K562 (cell line): ENCODE results near the gene TBC1D17. TPM values are rescaled to one million over a fixed set of nuclear protein-coding genes. Genes with fewer than 3 reads are reported as not detected.
A peak's percentile ranks its signal among the peaks of the same experiment; 100 is the strongest.

Experiments used
- ATAC-seq: fragments of 200-7000 bp; cut with Tn5 transposase; 3 replicates; pipeline ENCODE4 v1.9.1; 2020; ENCODE audit warnings: moderate library complexity
- BruUV-seq: library from RNA; stranded (reverse); fragments of 400-500 nt; replicated peaks from 2 replicates; lab custom pipeline; 2021; lab: Mats Ljungman, UMichigan
- CTCF ChIA-PET: fragments of 300-600 bp; formaldehyde crosslinking; extraction: SDS; loops from one replicate; lab custom pipeline; 2021; ENCODE audit warnings: low intra/inter-chr PET ratio; lab: Yijun Ruan, JAX
- POLR2A ChIA-PET: fragments of 300-600, 350-650 bp; sonication (Branson Sonifier 250); formaldehyde crosslinking; extraction: SDS; loops from one replicate; lab custom pipeline; 2021; ENCODE audit warnings: antibody characterized with exemption, inconsistent platforms; lab: Yijun Ruan, JAX
- DNase-seq, 4 experiments: peaks; one replicate each; pipeline versions ENCODE4 v3.0.0 to v3.0.0-alpha.2; 2011 to 2018; ENCODE audit warnings: low spot score in 3 of 4, mixed read lengths in 3 of 4; ENCODE audit errors: extremely low read depth in 1 of 4
- FAIRE-seq: peaks from 2 replicates; lab custom pipeline; 2011; peaks lifted over from hg19 to GRCh38; lab: Jason Lieb, UNC
- H2AFZ ChIP-seq: 2 replicates; pipeline ENCODE4 v1.6.0; 2011; ENCODE audit warnings: low read depth, low read length, control low read depth, inconsistent platforms
- H3K27ac ChIP-seq: fragments of 200-600 bp; 3 replicates; pipeline ENCODE4 v1.8.0; 2011; ENCODE audit warnings: low read depth, mild to moderate bottlenecking, control low read depth, inconsistent platforms, low read length, moderate library complexity, mixed read lengths; ENCODE audit errors: extremely low read depth
- H3K27me3 ChIP-seq, 2 experiments: fragments of 300-600 bp in 1 of 2; 2 replicates in 1 of 2; 3 replicates in 1 of 2; pipeline versions ENCODE4 v1.6.0 to v1.8.0; 2011; ENCODE audit warnings: inconsistent platforms in 2 of 2, low read length in 2 of 2, mild to moderate bottlenecking in 1 of 2, mixed read lengths in 1 of 2, moderate library complexity in 1 of 2; ENCODE audit not compliant: control insufficient read depth in 2 of 2, insufficient read depth in 2 of 2
- H3K36me3 ChIP-seq: fragments of 300-600 bp; 3 replicates; pipeline ENCODE4 v1.8.0; 2011; ENCODE audit warnings: mild to moderate bottlenecking, low read length, inconsistent platforms; ENCODE audit not compliant: control insufficient read depth, insufficient read depth
- H3K4me1 ChIP-seq, 2 experiments: fragments of 200-600 bp in 1 of 2; replicated peaks in 1 of 2; 2 replicates in 1 of 2; 3 replicates in 1 of 2; pipeline versions ENCODE4 v1.5.1 to v1.8.0; 2011; ENCODE audit warnings: inconsistent platforms in 2 of 2, low read length in 2 of 2, mild to moderate bottlenecking in 1 of 2, mixed read lengths in 1 of 2, moderate library complexity in 1 of 2; ENCODE audit not compliant: control insufficient read depth in 2 of 2, insufficient read depth in 2 of 2
- H3K4me2 ChIP-seq: 2 replicates; pipeline ENCODE4 v1.6.1; 2011; ENCODE audit warnings: low read length, control low read depth, inconsistent platforms, mixed read lengths; ENCODE audit not compliant: insufficient read depth
- H3K4me3 ChIP-seq: fragments of 200-600 bp; sonication (generic), shearing (Covaris generic); 2 replicates; pipeline ENCODE4 v1.5.1; 2016; ENCODE audit warnings: control low read depth, inconsistent platforms
- H3K79me2 ChIP-seq: fragments of 200-600 bp; 3 replicates; pipeline ENCODE4 v1.8.0; 2011; ENCODE audit warnings: low read length, inconsistent platforms; ENCODE audit not compliant: control insufficient read depth, insufficient read depth
- H3K9ac ChIP-seq, 2 experiments: 2 replicates each; pipeline versions ENCODE4 v1.6.0 to v1.6.1; 2011; ENCODE audit warnings: low read depth in 2 of 2, low read length in 2 of 2, control low read depth in 1 of 2, inconsistent platforms in 1 of 2, mild to moderate bottlenecking in 1 of 2, mixed read lengths in 1 of 2; ENCODE audit not compliant: insufficient read depth in 1 of 2
- H3K9me1 ChIP-seq: one replicate; pipeline ENCODE4 v1.6.0; 2011; ENCODE audit warnings: inconsistent platforms, mild to moderate bottlenecking, low read length, moderate library complexity; ENCODE audit not compliant: control insufficient read depth, insufficient read depth
- H3K9me3 ChIP-seq: replicated peaks from 2 replicates; pipeline ENCODE4 v1.5.1; 2011; ENCODE audit warnings: low read depth, low read length, inconsistent platforms; ENCODE audit not compliant: control insufficient read depth, insufficient read depth
- H4K20me1 ChIP-seq: replicated peaks from 2 replicates; pipeline ENCODE4 v1.6.1; 2011; ENCODE audit warnings: low read length, inconsistent platforms, mixed read lengths; ENCODE audit not compliant: control insufficient read depth, insufficient read depth
- ATF1 ChIP-seq, 2 experiments: fragments of 450-650 bp in 1 of 2; IDR thresholded peaks; 2 replicates each; pipeline ENCODE4 v1.6.1; 2016; ENCODE audit warnings: missing compliant biosample characterization in 1 of 2, missing genetic modification characterization in 1 of 2
- CREM ChIP-seq: IDR thresholded peaks from 2 replicates; pipeline ENCODE4 v1.6.1; 2014; ENCODE audit warnings: antibody characterized with exemption, low read depth
- PCBP2 ChIP-seq: fragments of 200-400 bp; formaldehyde crosslinking; IDR thresholded peaks from 2 replicates; pipeline ENCODE4 v1.6.1; 2018; ENCODE audit warnings: low read length, low read depth, mild to moderate bottlenecking, moderate library complexity; ENCODE audit not compliant: poor library complexity, severe bottlenecking
- ZBTB34 ChIP-seq: fragments of 250-450 bp; sonication (Bioruptor Pico); IDR thresholded peaks from 2 replicates; pipeline ENCODE4 v1.8.0; 2021; ENCODE audit warnings: mild to moderate bottlenecking, moderate library complexity
- WGBS: fragments of 100-300 bp; shearing (Covaris generic); methylation state at CpG from one replicate; pipeline ENCODE4 v1.1.6; 2016; ENCODE audit warnings: low coverage, mixed read lengths; ENCODE audit not compliant: insufficient coverage; ENCODE audit errors: missing lambda C conversion rate; 5-methylcytosine and 5-hydroxymethylcytosine counted together
- in situ Hi-C: fragments of 300-500 bp; cut with MboI; formaldehyde crosslinking; loops from 4 replicates; pipeline ENCODE4 v1.15.0; 2018; ENCODE audit warnings: inconsistent platforms, mixed read lengths
- intact Hi-C: fragments of 100-400 bp; cut with micrococcal nuclease; formaldehyde crosslinking; loops from 2 replicates; pipeline ENCODE4 v1.14.2; 2022
- polyA plus RNA-seq, 8 experiments: library from polyadenylated mRNA; depleted of rRNA in 4 of 8; stranded (reverse) in 5 of 8; unstranded in 3 of 8; fragments of >200 nt; fragmentation: Nextera tagmentation in 2 of 8; fragmentation: Illumina TruSeq in 1 of 8; extraction: Ambion mirVana in 2 of 8; extraction: Trizol in 1 of 8; gene quantifications; 2 replicates each; pipeline versions ENCODE4 v1.2.1 to v1.2.3, GENCODE V29; 2011 to 2014; ENCODE audit warnings: inconsistent platforms in 1 of 8, missing spikeins in 1 of 8
- total RNA-seq, 7 experiments: library from RNA; depleted of rRNA in 6 of 7; stranded (reverse); fragments of >200 nt in 6 of 7; fragmentation: Illumina TruSeq in 2 of 7; extraction: Trizol in 2 of 7; gene quantifications; 2 replicates each; pipeline versions ENCODE4 v1.2.1 to v1.2.3, GENCODE V29; 2011 to 2021; ENCODE audit warnings: low replicate concordance in 1 of 7

Gene TBC1D17
- total and polyA plus RNA-seq, 9 of the 15 experiments (the other 6 are each of a cell fraction or from before 2014, with no cell fraction given): 0.42 to 16.0 (median 3.8) TPM

DNA sequence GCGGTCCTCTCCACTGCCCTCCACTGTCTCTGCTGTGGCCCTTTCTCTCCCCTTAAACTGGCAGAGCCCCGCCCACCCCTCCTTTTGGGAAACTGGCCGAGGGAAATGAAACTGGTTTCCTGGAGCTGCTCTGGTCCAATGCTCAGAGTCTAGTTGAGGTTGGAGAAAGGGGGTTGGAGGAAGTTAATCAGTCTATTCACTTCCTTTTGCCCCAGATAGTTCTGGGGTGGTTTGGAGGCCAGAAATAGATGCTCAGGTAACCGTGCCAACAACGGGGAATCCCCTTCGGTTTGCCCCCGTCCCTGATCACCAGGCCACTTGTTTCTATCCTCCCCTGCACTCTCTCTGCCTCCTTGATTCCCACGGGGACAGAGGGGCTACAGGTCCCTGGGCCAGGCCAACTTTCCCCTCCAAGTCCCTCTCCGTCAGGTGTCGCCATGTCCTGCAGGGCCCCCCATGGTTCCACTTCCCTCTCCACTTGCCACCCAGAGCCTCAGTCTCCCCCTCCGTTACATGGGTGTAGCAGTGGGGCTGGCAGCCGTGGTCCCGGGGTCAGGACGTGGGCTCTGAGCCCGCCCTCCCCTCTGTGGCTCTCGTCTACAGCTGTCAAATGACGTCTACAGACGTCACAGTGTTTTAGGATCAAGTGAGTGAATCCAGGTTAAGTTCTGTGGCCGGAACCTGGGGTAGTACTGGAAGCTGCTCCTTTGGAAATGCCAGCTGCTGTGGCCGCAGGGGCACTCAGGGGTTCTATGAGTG, 19.5 kb downstream of the TBC1D17 start, which contains the start of gene IL4I1:
Gene IL4I1, minus strand, starts transcription at position 25 of the 759 bp plus-strand sequence. CDS start 727 bp downstream, outside the sequence.
- BruUV-seq: no TSS peak
- peaks cover 5% of the 10 kb centered on the region for H3K9me1 ChIP-seq
- H3K9ac ChIP-seq: peak within 1 kb of the TSS in 1 of 2 experiments; percentile 65; a peak in 2 of 4 replicates
- DNase-seq: no peak
- H2AFZ ChIP-seq: no peak within 1 kb of the TSS
- no peak within 1 kb of the TSS for H3K27ac ChIP-seq
- in situ Hi-C loops: no loop called here
- TF ChIP-seq PCBP2 (no peak), ATF1 (CRISPR knock-in tag; IDR thresholded peaks at IDR 0.05) (no peak), ATF1 (tag; IDR thresholded peaks at IDR 0.05) (peak; percentile 64), CREM (peak; percentile 42; the same call in 1 of the 2 replicates), ZBTB34 (CRISPR knock-in tag) (no peak)
- H3K79me2 ChIP-seq: no peaks in the 10 kb centered on the region
- no peaks in the 10 kb centered on the region for H3K36me3 ChIP-seq
- intact Hi-C loops: no loop called here
- no peak for FAIRE-seq
- H3K9me3 ChIP-seq: no peaks in the 10 kb centered on the region
- CTCF ChIA-PET: no interaction called here
- H4K20me1 ChIP-seq: peaks cover 3% of the 10 kb centered on the region; the same call in 1 of the 2 replicates
- H3K4me1 ChIP-seq: peaks cover 0 to 27% of the 10 kb centered on the region in 2 experiments; a peak in 4 of 5 replicates
- peak within 1 kb of the TSS; percentile 32 for H3K4me2 ChIP-seq
- ATAC-seq: no peak; the same call in 2 of the 3 replicates
- peaks cover 2 to 14% of the 10 kb centered on the region in 2 experiments; a peak in 3 of 5 replicates for H3K27me3 ChIP-seq
- 31% methylated on average over 16 of the region's 20 CpGs for WGBS
- POLR2A ChIA-PET: interaction anchor here (1.5 kb wide), 1 partner anchor 10 kb away, joined by 4 read pairs; no protein-coding TSS in a partner anchor
- H3K4me3 ChIP-seq: no peak within 1 kb of the TSS
